Lung (tissue), 12 donors: ENCODE results near the gene IL1RAPL1. TPM values are rescaled to one million over a fixed set of nuclear protein-coding genes. Genes with fewer than 3 reads are reported as not detected.

Experiments used
- ATAC-seq: fragments of 200-7000 bp; cut with Tn5 transposase; one replicate; pipeline ENCODE4 v1.9.1; 2020; ENCODE audit warnings: moderate number of reproducible peaks; ENCODE audit not compliant: insufficient read depth, low FRiP score
- DNase-seq, 3 donors: peaks; one replicate each; pipeline ENCODE4 v3.0.0-alpha.2; 2013 to 2017
- H3K27ac ChIP-seq, 2 donors: one replicate each; pipeline ENCODE4 v1.5.1; 2013; ENCODE audit warnings: mild to moderate bottlenecking in 2 of 2, moderate library complexity in 2 of 2, control low read depth in 1 of 2, inconsistent platforms in 1 of 2, low read depth in 1 of 2, low read length in 1 of 2
- H3K27me3 ChIP-seq, 3 donors: one replicate each; pipeline ENCODE4 v1.5.1; 2013; ENCODE audit warnings: low read length in 2 of 3; ENCODE audit not compliant: control insufficient read depth in 3 of 3, insufficient read depth in 3 of 3
- H3K36me3 ChIP-seq, 4 donors: one replicate each; pipeline ENCODE4 v1.5.1; 2013; ENCODE audit warnings: low read length in 4 of 4, mild to moderate bottlenecking in 1 of 4, moderate library complexity in 1 of 4; ENCODE audit not compliant: control insufficient read depth in 4 of 4, insufficient read depth in 4 of 4
- H3K4me1 ChIP-seq, 5 donors: one replicate each; pipeline ENCODE4 v1.5.1; 2013; ENCODE audit warnings: low read length in 5 of 5, mild to moderate bottlenecking in 2 of 5, moderate library complexity in 1 of 5; ENCODE audit not compliant: control insufficient read depth in 5 of 5, insufficient read depth in 5 of 5
- H3K4me3 ChIP-seq: one replicate; pipeline ENCODE4 v1.5.1; 2013; ENCODE audit warnings: mild to moderate bottlenecking, control low read depth, moderate library complexity
- H3K9ac ChIP-seq, 2 donors: one replicate each; pipeline ENCODE4 v1.5.1; 2013; ENCODE audit warnings: low read length in 2 of 2, control low read depth in 1 of 2; ENCODE audit not compliant: insufficient read depth in 1 of 2
- H3K9me3 ChIP-seq, 4 donors: one replicate each; pipeline ENCODE4 v1.5.1; 2013; ENCODE audit warnings: low read length in 3 of 4, mild to moderate bottlenecking in 1 of 4, moderate library complexity in 1 of 4; ENCODE audit not compliant: control insufficient read depth in 4 of 4, insufficient read depth in 3 of 4
- WGBS, 2 donors: extraction: QIAGEN DNeasy Blood & Tissue Kit; methylation state at CpG; one replicate each; pipeline ENCODE4 v1.1.7; 2013; 5-methylcytosine and 5-hydroxymethylcytosine counted together
- polyA plus RNA-seq, 2 donors: library from polyadenylated mRNA; stranded (reverse); fragments of 200-250 nt; gene quantifications; one replicate each; pipeline ENCODE4 v1.2.1, GENCODE V29; 2013
- total RNA-seq, 2 donors: library from RNA; depleted of rRNA in 1 of 2; stranded (reverse); fragments of >200 nt in 1 of 2; gene quantifications; one replicate each; pipeline ENCODE4 v1.2.1, GENCODE V29; 2014 to 2021
- TF ChIP-seq, protein P1 (sequence below): IDR thresholded peaks from 2 replicates; pipeline ENCODE4 v1.5.1; 2012; ENCODE audit warnings: mild to moderate bottlenecking; ENCODE audit errors: control extremely low read depth, extremely low read depth
- donor health status: control.
- donor health status: control.
- donor health status: Bipolar disorder and iron deficiency.
- donor health status: healthy.
- donor health status: DM: yes; HTN: yes; CAD: no.

Gene IL1RAPL1
- total and polyA plus RNA-seq, 4 donors, result 2.2 TPM; not detected in 3

DNA sequence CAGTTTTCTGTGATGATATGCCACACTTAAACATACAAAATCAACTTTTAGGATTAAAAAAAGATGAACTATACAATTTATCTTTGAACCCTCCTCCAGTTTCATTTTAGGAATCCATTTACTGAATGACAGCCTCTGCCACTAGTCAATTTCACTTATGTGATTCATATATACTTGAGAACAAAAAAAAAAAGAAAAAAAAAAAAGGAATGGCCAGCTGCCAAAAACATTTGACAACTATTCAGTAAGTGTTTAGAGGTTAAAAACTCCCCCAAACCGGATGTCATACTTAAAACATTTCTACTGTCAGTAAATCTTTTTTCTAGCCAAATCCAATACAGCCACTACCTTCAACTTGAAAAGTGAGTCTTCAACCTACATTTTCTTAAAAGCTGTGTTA is 1361.4 kb downstream of the IL1RAPL1 start:
- DNase-seq (peak in 2 of 3 donors; percentile 37 to 42), ATAC-seq (no peak)
- no peak overlapping the region for H3K4me3 ChIP-seq
- 11 to 50% methylated on average over 1 of the region's 1 CpG for WGBS, 2 donors
- H3K36me3 ChIP-seq, result no peaks in the 10 kb centered on the region
- H3K4me1 ChIP-seq, result no peaks in the 10 kb centered on the region
- no peaks in the 10 kb centered on the region for H3K27me3 ChIP-seq
- no peak overlapping the region for H3K9ac ChIP-seq
- H3K27ac ChIP-seq, result no peak overlapping the region
- TF ChIP-seq, protein P1, sequence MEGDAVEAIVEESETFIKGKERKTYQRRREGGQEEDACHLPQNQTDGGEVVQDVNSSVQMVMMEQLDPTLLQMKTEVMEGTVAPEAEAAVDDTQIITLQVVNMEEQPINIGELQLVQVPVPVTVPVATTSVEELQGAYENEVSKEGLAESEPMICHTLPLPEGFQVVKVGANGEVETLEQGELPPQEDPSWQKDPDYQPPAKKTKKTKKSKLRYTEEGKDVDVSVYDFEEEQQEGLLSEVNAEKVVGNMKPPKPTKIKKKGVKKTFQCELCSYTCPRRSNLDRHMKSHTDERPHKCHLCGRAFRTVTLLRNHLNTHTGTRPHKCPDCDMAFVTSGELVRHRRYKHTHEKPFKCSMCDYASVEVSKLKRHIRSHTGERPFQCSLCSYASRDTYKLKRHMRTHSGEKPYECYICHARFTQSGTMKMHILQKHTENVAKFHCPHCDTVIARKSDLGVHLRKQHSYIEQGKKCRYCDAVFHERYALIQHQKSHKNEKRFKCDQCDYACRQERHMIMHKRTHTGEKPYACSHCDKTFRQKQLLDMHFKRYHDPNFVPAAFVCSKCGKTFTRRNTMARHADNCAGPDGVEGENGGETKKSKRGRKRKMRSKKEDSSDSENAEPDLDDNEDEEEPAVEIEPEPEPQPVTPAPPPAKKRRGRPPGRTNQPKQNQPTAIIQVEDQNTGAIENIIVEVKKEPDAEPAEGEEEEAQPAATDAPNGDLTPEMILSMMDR, result no peak
- no peaks in the 10 kb centered on the region for H3K9me3 ChIP-seq

DNA sequence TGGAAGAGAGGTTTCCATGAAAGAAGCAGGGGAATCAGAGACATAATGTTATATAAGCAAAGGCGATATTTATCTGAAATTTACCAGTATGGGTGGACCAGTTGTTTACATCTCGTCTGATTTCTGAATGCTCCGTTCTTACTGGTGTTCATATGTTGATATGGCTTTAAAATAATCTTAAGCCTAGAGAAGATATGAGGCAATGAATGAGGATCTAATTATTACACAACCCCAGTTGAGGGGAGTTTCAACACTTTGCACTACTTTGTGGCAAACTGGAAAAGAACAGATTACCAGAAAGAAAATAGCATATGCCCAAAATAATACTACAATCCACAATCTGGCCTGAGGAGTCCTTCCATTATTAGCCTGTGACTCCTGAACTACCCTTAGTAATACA is 1364.8 kb downstream of the IL1RAPL1 start:
- no peak for DNase-seq
- H3K27ac ChIP-seq, result no peak overlapping the region
- no peaks in the 10 kb centered on the region for H3K4me1 ChIP-seq
- H3K36me3 ChIP-seq, result no peaks in the 10 kb centered on the region
- H3K9me3 ChIP-seq, result no peaks in the 10 kb centered on the region
- TF ChIP-seq, protein P1, result no peak
- no peak overlapping the region for H3K4me3 ChIP-seq
- H3K27me3 ChIP-seq, result no peaks in the 10 kb centered on the region
- no peak overlapping the region for H3K9ac ChIP-seq
- WGBS, 2 donors, result 73 to 91% methylated on average over 3 of the region's 3 CpGs
- ATAC-seq, result no peak

DNA sequence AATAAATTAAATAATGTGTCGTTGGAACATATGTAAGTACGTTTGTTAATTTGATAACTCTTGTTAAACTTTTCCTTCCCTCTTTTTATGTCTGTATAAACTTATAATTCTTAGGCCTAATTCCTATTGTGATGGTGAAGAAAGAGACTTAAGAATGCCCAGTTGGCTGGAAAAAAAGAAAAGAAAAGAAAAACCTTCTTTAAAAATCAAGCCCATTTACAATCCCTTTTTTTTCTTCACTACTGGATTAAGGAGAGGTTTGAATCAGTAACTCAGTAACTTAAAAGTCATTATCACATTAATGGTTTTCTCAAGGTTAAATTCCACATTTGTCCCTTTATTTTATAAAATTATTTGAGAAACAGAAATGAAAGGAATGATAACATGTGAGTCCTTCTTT is 1374.8 kb downstream of the IL1RAPL1 start:
- H3K9me3 ChIP-seq, result no peaks in the 10 kb centered on the region
- DNase-seq, result no peak
- 56 to 84% methylated on average over 2 of the region's 2 CpGs for WGBS, 2 donors
- TF ChIP-seq, protein P1, result no peak
- no peak overlapping the region for H3K9ac ChIP-seq
- H3K4me3 ChIP-seq, result no peak overlapping the region
- no peaks in the 10 kb centered on the region for H3K4me1 ChIP-seq
- no peak for ATAC-seq
- H3K27me3 ChIP-seq, result peaks cover 0 to 3% (median 2%) of the 10 kb centered on the region in 3 donors
- no peaks in the 10 kb centered on the region for H3K36me3 ChIP-seq
- no peak overlapping the region for H3K27ac ChIP-seq

DNA sequence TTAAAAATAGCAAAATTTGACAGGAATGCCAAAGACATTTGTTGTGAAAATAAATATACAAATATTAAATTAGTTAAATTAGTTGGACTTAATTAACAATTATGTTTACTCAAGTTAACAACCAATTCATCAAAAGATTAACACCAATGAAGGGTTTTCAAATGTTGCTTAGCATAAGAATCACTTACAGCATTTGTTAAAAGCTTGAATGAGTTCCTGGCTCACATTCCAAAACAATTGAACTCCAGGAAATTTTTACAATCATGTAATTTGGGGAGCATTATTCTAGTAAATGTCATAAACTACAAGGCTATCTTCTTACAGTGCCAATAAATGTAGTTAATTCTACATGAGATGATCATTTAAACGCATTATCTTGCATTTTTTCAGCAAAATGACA is 1378.4 kb downstream of the IL1RAPL1 start:
- Histone ChIP-seq H3K4me1 (no peaks in the 10 kb centered on the region), H3K9me3 (no peaks in the 10 kb centered on the region), H3K4me3 (no peak overlapping the region), H3K36me3 (no peaks in the 10 kb centered on the region), H3K9ac (no peak overlapping the region), H3K27ac (no peak overlapping the region), H3K27me3 (peaks cover 0 to 3% (median 2%) of the 10 kb centered on the region in 3 donors)
- TF ChIP-seq, protein P1, result no peak
- DNase-seq (no peak), ATAC-seq (no peak)
- WGBS, 2 donors, result 41 to 64% methylated on average over 1 of the region's 1 CpG
